Right lobe of liver (tissue), 6 donors: ENCODE results near the gene EIF3B. TPM values are rescaled to one million over a fixed set of nuclear protein-coding genes. Genes with fewer than 3 reads are reported as not detected.

Experiments used
- ATAC-seq, 4 donors: fragments of 200-7000 bp; cut with Tn5 transposase; one replicate each; pipeline ENCODE4 v1.9.1; 2020; ENCODE audit warnings: mild to moderate bottlenecking in 4 of 4, moderate library complexity in 4 of 4
- DNase-seq, 3 donors: peaks; one replicate each; pipeline ENCODE4 v3.0.0-alpha.2; 2020
- H3K27ac ChIP-seq, 3 donors: fragments of 200-600 bp; one replicate each; pipeline ENCODE4 v1.8.0; 2022
- H3K27me3 ChIP-seq, 2 donors: fragments of 200-600 bp; one replicate each; pipeline ENCODE4 v1.8.0; 2022
- H3K36me3 ChIP-seq, 4 donors: fragments of 200-600 bp; sonication (generic) in 1 of 4; one replicate each; pipeline versions ENCODE4 v1.5.1 to v1.8.0; 2017 to 2022; ENCODE audit warnings: control low read depth in 1 of 4
- H3K4me1 ChIP-seq, 4 donors: fragments of 200-600 bp; sonication (generic) in 1 of 4; one replicate each; pipeline versions ENCODE4 v1.5.1 to v1.8.0; 2017 to 2022; ENCODE audit warnings: control low read depth in 1 of 4
- H3K4me3 ChIP-seq, 3 donors: fragments of 200-600 bp; one replicate each; pipeline ENCODE4 v1.8.0; 2022
- H3K9me3 ChIP-seq, 4 donors: fragments of 200-600 bp; sonication (generic) in 1 of 4; one replicate each; pipeline versions ENCODE4 v1.5.1 to v1.8.0; 2017 to 2022; ENCODE audit warnings: control low read depth in 1 of 4
- CTCF ChIP-seq, 4 donors: fragments of 200-600 bp in 3 of 4; fragments of 450-650 bp in 1 of 4; IDR thresholded peaks; one replicate each; pipeline versions ENCODE4 v1.5.1 to v1.8.0; 2016 to 2022; ENCODE audit warnings: antibody characterized with exemption in 4 of 4, mild to moderate bottlenecking in 2 of 4
- POLR2A ChIP-seq: fragments of 450-650 bp; IDR thresholded peaks from one replicate; pipeline ENCODE4 v1.6.1; 2017; ENCODE audit warnings: antibody characterized with exemption, mild to moderate bottlenecking
- WGBS: methylation state at CpG from one replicate; pipeline ENCODE4 v1.1.6; 2018; ENCODE audit warnings: low coverage, low lambda C conversion rate; ENCODE audit not compliant: insufficient coverage; ENCODE audit errors: missing lambda C conversion rate; 5-methylcytosine and 5-hydroxymethylcytosine counted together
- intact Hi-C, 2 donors: fragments of 100-400 bp; cut with DNase I; formaldehyde crosslinking; loops; one replicate each; pipeline versions ENCODE4 v1.11.2 to v1.14.1; 2022
- total RNA-seq, 6 experiments: library from RNA; depleted of rRNA in 2 of 6; stranded (reverse); fragments of >200 nt in 2 of 6; fragmentation: NEBNext Ultra II Directional in 3 of 6; extraction: Animal tissue kit (Norgen Biotek cat#: 25700) in 3 of 6; gene quantifications; one replicate each; pipeline versions ENCODE4 v1.1.0 to v1.2.4, GENCODE V29; 2016 to 2023
- donor health status: DM: no; HTN: yes; CAD: no.
- donor health status: DM: no; HTN: no; CAD: no.
- donor health status: DM: no; HTN: no; CAD: no.
- donor health status: DM: no; HTN: yes; CAD: no.
- donor health status: DM: no; HTN: yes; CAD: no.

EIF3B gene
- total RNA-seq, 6 experiments from 2014 or later = 61.6 to 93.3 (median 68.3) TPM

GRCh38 chr7:2360796-2361195, 6.2 kb downstream of the EIF3B start:
- WGBS = 80% methylated on average over 6 of the region's 6 CpGs
- DNase-seq = no peak
- H3K9me3 ChIP-seq = no peaks in the 10 kb centered on the region
- intact Hi-C loops = no loop called here
- TF ChIP-seq CTCF (IDR thresholded peaks at IDR 0.05) = no peak
- TF ChIP-seq POLR2A = no peak
- H3K36me3 ChIP-seq = peaks cover 15 to 60% (median 29%) of the 10 kb centered on the region in 4 donors
- no peak overlapping the region for H3K27ac ChIP-seq
- H3K27me3 ChIP-seq = no peaks in the 10 kb centered on the region
- ATAC-seq = no peak
- peaks cover 0 to 18% (median 4%) of the 10 kb centered on the region in 4 donors for H3K4me1 ChIP-seq
- H3K4me3 ChIP-seq = no peak overlapping the region

- intact Hi-C loops = no loop called here
- peak in 1 of 4 donors; percentile 19 for ATAC-seq
- peaks cover 15 to 75% (median 42%) of the 10 kb centered on the region in 4 donors for H3K36me3 ChIP-seq
- H3K4me1 ChIP-seq = peaks cover 0 to under 1% (median 0%) of the 10 kb centered on the region in 4 donors
- no peak for DNase-seq
- H3K4me3 ChIP-seq = no peak overlapping the region
- H3K27ac ChIP-seq = no peak overlapping the region
- no peaks in the 10 kb centered on the region for H3K27me3 ChIP-seq
- TF ChIP-seq CTCF (IDR thresholded peaks at IDR 0.05) = no peak
- 92% methylated on average over 13 of the region's 27 CpGs for WGBS
- H3K9me3 ChIP-seq = no peaks in the 10 kb centered on the region
Observed at GRCh38 chr7:2362385-2363088, 7.9 kb downstream of the EIF3B start.

GRCh38 chr7:2369139-2369538, 14.5 kb downstream of the EIF3B start:
- no peaks in the 10 kb centered on the region for H3K9me3 ChIP-seq
- intact Hi-C loops = no loop called here
- H3K4me1 ChIP-seq = peaks cover 0 to 20% (median 0%) of the 10 kb centered on the region in 4 donors
- TF ChIP-seq CTCF (IDR thresholded peaks at IDR 0.05) = no peak
- no peak for TF ChIP-seq POLR2A
- ATAC-seq (no peak), DNase-seq (no peak)
- no peak overlapping the region for H3K4me3 ChIP-seq
- H3K27ac ChIP-seq = no peak overlapping the region
- H3K27me3 ChIP-seq = no peaks in the 10 kb centered on the region
- WGBS = 93% methylated on average over 9 of the region's 10 CpGs
- peaks cover 0 to 97% (median 61%) of the 10 kb centered on the region in 4 donors for H3K36me3 ChIP-seq

GRCh38 chr7:2371329-2371728, 16.7 kb downstream of the EIF3B start:
- TF ChIP-seq CTCF (IDR thresholded peaks at IDR 0.05) (no peak), POLR2A (no peak)
- H3K4me1 ChIP-seq = peaks cover 0 to 41% (median 0%) of the 10 kb centered on the region in 4 donors
- H3K4me3 ChIP-seq = no peak overlapping the region
- ATAC-seq = no peak
- no peak for DNase-seq
- no peak overlapping the region for H3K27ac ChIP-seq
- H3K9me3 ChIP-seq = no peaks in the 10 kb centered on the region
- H3K27me3 ChIP-seq = no peaks in the 10 kb centered on the region
- WGBS = 94% methylated on average over 5 of the region's 8 CpGs
- peaks cover 0 to 95% (median 64%) of the 10 kb centered on the region in 4 donors for H3K36me3 ChIP-seq
- intact Hi-C loops = no loop called here
